Caco-2 (cell line): ENCODE data around the gene PCDHGC4. TPM values are rescaled to one million over a fixed set of nuclear protein-coding genes. Genes with fewer than 3 reads are reported as not detected.
A peak's percentile ranks its signal among the peaks of the same experiment; 100 is the strongest.

Experiments
- BruUV-seq: library from RNA; stranded (reverse); fragments of 400-500 nt; replicated peaks from 2 replicates; lab custom pipeline; 2021; lab: Mats Ljungman, UMichigan
- CTCF ChIA-PET: fragments of 300-600 bp; sonication (Branson Sonifier 250); formaldehyde crosslinking; loops from one replicate; lab custom pipeline; 2022; ENCODE audit warnings: antibody characterized with exemption; lab: Charles Lee
- POLR2A ChIA-PET: fragments of 300-600 bp; sonication (Branson Sonifier 250); formaldehyde crosslinking; loops from one replicate; lab custom pipeline; 2022; ENCODE audit warnings: antibody characterized with exemption; lab: Charles Lee
- DNase-seq, 2 experiments: peaks; one replicate each; pipeline versions ENCODE4 v3.0.0 to v3.0.0-alpha.2; 2020 to 2022
- H3K27me3 ChIP-seq: replicated peaks from 2 replicates; pipeline ENCODE4 v1.6.0; 2011; ENCODE audit warnings: low read length; ENCODE audit not compliant: control insufficient read depth, insufficient read depth
- H3K36me3 ChIP-seq: 2 replicates; pipeline ENCODE4 v1.5.1; 2011; ENCODE audit warnings: low read length; ENCODE audit not compliant: control insufficient read depth, insufficient read depth
- H3K4me1 ChIP-seq: fragments of 250-450 bp; sonication (Bioruptor Pico); 2 replicates; pipeline ENCODE4 v1.5.1; 2020; ENCODE audit warnings: mild to moderate bottlenecking
- H3K4me3 ChIP-seq: 2 replicates; pipeline ENCODE4 v1.5.1; 2011; ENCODE audit warnings: low read depth, mild to moderate bottlenecking, control low read depth, low read length
- H3K9me3 ChIP-seq: fragments of 250-450 bp; sonication (Bioruptor Pico); 2 replicates; pipeline ENCODE4 v1.5.1; 2020; ENCODE audit warnings: mild to moderate bottlenecking, moderate library complexity
- H3K27ac Mint-ChIP-seq: one replicate; pipeline ENCODE4 v1.8.0; 2022; ENCODE audit warnings: mixed read lengths; ENCODE audit not compliant: unreplicated experiment
- H3K27me3 Mint-ChIP-seq: one replicate; pipeline ENCODE4 v1.8.0; 2022; ENCODE audit warnings: mixed read lengths; ENCODE audit not compliant: insufficient read depth, unreplicated experiment
- H3K36me3 Mint-ChIP-seq: one replicate; pipeline ENCODE4 v1.8.0; 2022; ENCODE audit warnings: mild to moderate bottlenecking, mixed read lengths; ENCODE audit not compliant: insufficient read depth, unreplicated experiment
- H3K4me1 Mint-ChIP-seq: one replicate; pipeline ENCODE4 v1.8.0; 2022; ENCODE audit warnings: low read depth, mixed read lengths; ENCODE audit not compliant: unreplicated experiment
- H3K4me3 Mint-ChIP-seq: one replicate; pipeline ENCODE4 v1.8.0; 2022; ENCODE audit warnings: mild to moderate bottlenecking, moderate library complexity, mixed read lengths; ENCODE audit not compliant: unreplicated experiment
- H3K9me3 Mint-ChIP-seq: one replicate; pipeline ENCODE4 v1.8.0; 2022; ENCODE audit warnings: mixed read lengths; ENCODE audit not compliant: unreplicated experiment
- CTCF ChIP-seq, 2 experiments: fragments of 200-600 bp in 1 of 2; IDR thresholded peaks; 1 replicate in 1 of 2; 2 replicates in 1 of 2; pipeline versions ENCODE4 v1.5.1 to v1.8.0; 2011 to 2022; ENCODE audit warnings: antibody characterized with exemption in 1 of 2, control low read depth in 1 of 2, inconsistent platforms in 1 of 2, low read depth in 1 of 2, low read length in 1 of 2, mild to moderate bottlenecking in 1 of 2, moderate library complexity in 1 of 2; ENCODE audit not compliant: insufficient read depth in 1 of 2, severe bottlenecking in 1 of 2, unreplicated experiment in 1 of 2
- intact Hi-C: fragments of 100-400 bp; cut with micrococcal nuclease; formaldehyde crosslinking; loops from one replicate; pipeline ENCODE4 v1.10.0; 2022; ENCODE audit not compliant: unreplicated experiment
- total RNA-seq: library from RNA; stranded (reverse); gene quantifications from 2 replicates; pipeline ENCODE4 v1.2.3, GENCODE V29; 2022

PCDHGC4 gene
- total RNA-seq, 1 experiment from 2014 or later = 0.39 TPM

- no peak overlapping the region for H3K4me3 ChIP-seq
Measured at GRCh38 chr5:141521244-141521781, 36.5 kb downstream of the PCDHGC4 start.

GRCh38 chr5:141522301-141522700 is 37.5 kb downstream of the PCDHGC4 start:
- DNase-seq = no peak
- CTCF ChIA-PET = interaction anchor here (0.7 kb wide), 1 partner anchor 16 kb away, joined by 3 read pairs; no protein-coding TSS in a partner anchor
- Mint-ChIP-seq H3K36me3 (peaks cover 52% of the 10 kb centered on the region), H3K9me3 (no peaks in the 10 kb centered on the region), H3K4me3 (no peak overlapping the region), H3K27me3 (no peaks in the 10 kb centered on the region), H3K27ac (no peak overlapping the region), H3K4me1 (peaks cover 15% of the 10 kb centered on the region)
- H3K4me1 ChIP-seq = peaks cover 29% of the 10 kb centered on the region
- intact Hi-C loops = no loop called here
- no peak overlapping the region for H3K4me3 ChIP-seq
- no peaks in the 10 kb centered on the region for H3K27me3 ChIP-seq
- BruUV-seq = no TSS peak
- peaks cover 2% of the 10 kb centered on the region; the same call in 1 of the 2 replicates for H3K36me3 ChIP-seq
- no peaks in the 10 kb centered on the region for H3K9me3 ChIP-seq
- TF ChIP-seq CTCF (IDR thresholded peaks at IDR 0.05; ENCODE audit: insufficient read depth in 1 of 2, low read depth in 1 of 2, low read length in 1 of 2, severe bottlenecking in 1 of 2, unreplicated experiment in 1 of 2) = no peak
- POLR2A ChIA-PET = no interaction called here

More at GRCh38 chr5:141521244-141521781, 36.5 kb downstream of the PCDHGC4 start:
- no peak for DNase-seq
- no peak for TF ChIP-seq CTCF (IDR thresholded peaks at IDR 0.05; ENCODE audit: insufficient read depth in 1 of 2, low read depth in 1 of 2, low read length in 1 of 2, severe bottlenecking in 1 of 2, unreplicated experiment in 1 of 2)
- Histone ChIP-seq H3K36me3 (peaks cover 2% of the 10 kb centered on the region; the same call in 1 of the 2 replicates), H3K4me1 (peaks cover 20% of the 10 kb centered on the region), H3K27me3 (no peaks in the 10 kb centered on the region), H3K9me3 (no peaks in the 10 kb centered on the region)
- Mint-ChIP-seq H3K9me3 (no peaks in the 10 kb centered on the region), H3K27ac (no peak overlapping the region), H3K4me1 (peaks cover 15% of the 10 kb centered on the region), H3K4me3 (no peak overlapping the region), H3K36me3 (peaks cover 62% of the 10 kb centered on the region), H3K27me3 (no peaks in the 10 kb centered on the region)
- BruUV-seq = no TSS peak
- POLR2A ChIA-PET = no interaction called here
- intact Hi-C loops = no loop called here
- CTCF ChIA-PET = interaction anchor here (0.9 kb wide), 1 partner anchor 201 kb away, joined by 3 read pairs; the partner anchor contains the start of gene TAF7

- ChIA-PET POLR2A (no interaction called here), CTCF (interaction anchor here (1.0 to 2.9 kb wide), 4 partner anchors 10 to 127 kb away, joined by 3 to 21 read pairs (median 6); partner anchors contain the start of gene PCDHGB5)
- Mint-ChIP-seq H3K27me3 (no peaks in the 10 kb centered on the region), H3K27ac (peak overlapping the region; percentile 40), H3K36me3 (peaks cover 35% of the 10 kb centered on the region), H3K9me3 (no peaks in the 10 kb centered on the region), H3K4me3 (no peak overlapping the region), H3K4me1 (peaks cover 20% of the 10 kb centered on the region)
- Histone ChIP-seq H3K9me3 (no peaks in the 10 kb centered on the region), H3K36me3 (peaks cover 4% of the 10 kb centered on the region; the same call in 1 of the 2 replicates), H3K27me3 (no peaks in the 10 kb centered on the region), H3K4me1 (peaks cover 29% of the 10 kb centered on the region), H3K4me3 (no peak overlapping the region)
- BruUV-seq = no TSS peak
- TF ChIP-seq CTCF (IDR thresholded peaks at IDR 0.05; ENCODE audit: insufficient read depth in 1 of 2, low read depth in 1 of 2, low read length in 1 of 2, severe bottlenecking in 1 of 2, unreplicated experiment in 1 of 2) = no peak
- intact Hi-C loops = loop anchor here (1.0 kb wide), 3 partner anchors 112 to 204 kb away; partner anchors contain the start of genes PCDHGA10 and TAF7
- DNase-seq = no peak
Measured at GRCh38 chr5:141523991-141524390, 39.2 kb downstream of the PCDHGC4 start.
